Colonic mucosa (tissue), 4 donors: Measurements from ENCODE around the gene TECTB. TPM values are rescaled to one million over a fixed set of nuclear protein-coding genes. Genes with fewer than 3 reads are reported as not detected.

Source experiments
- DNase-seq: peaks from one replicate; pipeline ENCODE4 v3.0.0-alpha.2; 2020
- H3K27ac ChIP-seq: fragments of 200-600 bp; one replicate; pipeline ENCODE4 v1.8.0; 2021
- H3K27me3 ChIP-seq: fragments of 200-600 bp; one replicate; pipeline ENCODE4 v1.8.0; 2021
- H3K36me3 ChIP-seq: fragments of 200-600 bp; one replicate; pipeline ENCODE4 v1.8.0; 2021
- H3K4me1 ChIP-seq: fragments of 200-600 bp; one replicate; pipeline ENCODE4 v1.8.0; 2021; ENCODE audit warnings: mild to moderate bottlenecking
- H3K4me3 ChIP-seq: fragments of 200-600 bp; one replicate; pipeline ENCODE4 v1.8.0; 2021
- H3K9ac ChIP-seq, 2 donors: one replicate each; pipeline ENCODE4 v1.7.0; 2013; ENCODE audit warnings: control low read depth in 2 of 2, low read depth in 2 of 2, low read length in 2 of 2
- H3K9me3 ChIP-seq: fragments of 200-600 bp; one replicate; pipeline ENCODE4 v1.8.0; 2021
- CTCF ChIP-seq: fragments of 200-600 bp; IDR thresholded peaks from one replicate; pipeline ENCODE4 v1.8.0; 2022; ENCODE audit warnings: antibody characterized with exemption, mild to moderate bottlenecking
- intact Hi-C: fragments of 100-400 bp; cut with DNase I; formaldehyde crosslinking; loops from one replicate; pipeline ENCODE4 v1.14.1; 2022
- total RNA-seq, 2 donors: library from RNA; stranded (reverse); fragmentation: NEBNext Ultra II Directional in 1 of 2; extraction: Animal tissue kit (Norgen Biotek cat#: 25700) in 1 of 2; gene quantifications; one replicate each; pipeline ENCODE4 v1.2.1, GENCODE V29; 2021
- donor health status: healthy.
- donor health status: DM: no; HTN: no; CAD: no.
- donor health status: DM: no; HTN: no; CAD: no.

TECTB gene
- total RNA-seq, 2 donors from 2014 or later: not detected

DNA sequence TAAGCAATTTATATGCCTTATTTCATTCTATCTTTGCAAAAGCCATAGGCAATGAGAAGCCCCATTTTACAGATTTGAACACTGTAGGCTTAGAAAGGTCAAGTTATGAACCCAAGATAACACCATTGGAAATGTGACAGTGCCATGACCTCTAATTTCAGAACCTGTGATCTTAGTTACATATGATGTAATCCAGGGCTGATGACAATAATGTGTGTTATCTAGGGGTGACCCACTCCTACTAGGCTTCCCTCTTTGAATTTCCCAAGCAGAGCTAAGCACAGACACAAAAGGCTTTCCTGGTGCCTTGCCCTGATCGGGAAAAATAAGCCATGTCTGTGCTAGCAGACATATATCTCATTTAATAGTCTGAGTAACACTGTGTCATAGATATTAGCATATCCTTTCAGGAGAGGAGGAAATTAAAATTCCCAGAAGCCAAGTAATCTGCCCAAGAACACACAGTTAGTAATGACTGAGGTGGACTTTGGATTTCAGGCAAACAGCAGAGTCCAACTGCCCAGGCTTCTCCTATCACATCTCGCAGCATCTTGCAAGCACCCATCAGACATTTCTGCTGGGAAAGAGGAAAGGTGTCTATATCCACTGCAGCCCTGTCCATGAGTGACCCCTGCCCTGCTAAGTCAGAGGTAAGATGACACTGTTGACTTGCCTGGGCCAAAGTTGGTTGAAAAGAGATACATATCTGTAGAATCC lies 2.8 kb upstream of the TECTB start:
- no peak for DNase-seq
- TF ChIP-seq CTCF: no peak
- H3K4me1 ChIP-seq: no peaks in the 10 kb centered on the region
- H3K4me3 ChIP-seq: no peak overlapping the region
- no peaks in the 10 kb centered on the region for H3K9me3 ChIP-seq
- H3K27me3 ChIP-seq: no peaks in the 10 kb centered on the region
- no peaks in the 10 kb centered on the region for H3K36me3 ChIP-seq
- no peak overlapping the region for H3K27ac ChIP-seq
- intact Hi-C loops: no loop called here
- no peak overlapping the region for H3K9ac ChIP-seq

GRCh38 chr10:112282086-112282485 lies 1.1 kb upstream of the TECTB start:
- Histone ChIP-seq H3K9ac (no peak overlapping the region), H3K27ac (no peak overlapping the region), H3K4me3 (no peak overlapping the region), H3K4me1 (no peaks in the 10 kb centered on the region), H3K36me3 (no peaks in the 10 kb centered on the region), H3K9me3 (no peaks in the 10 kb centered on the region), H3K27me3 (no peaks in the 10 kb centered on the region)
- no peak for DNase-seq
- no peak for TF ChIP-seq CTCF
- intact Hi-C loops: no loop called here

DNA sequence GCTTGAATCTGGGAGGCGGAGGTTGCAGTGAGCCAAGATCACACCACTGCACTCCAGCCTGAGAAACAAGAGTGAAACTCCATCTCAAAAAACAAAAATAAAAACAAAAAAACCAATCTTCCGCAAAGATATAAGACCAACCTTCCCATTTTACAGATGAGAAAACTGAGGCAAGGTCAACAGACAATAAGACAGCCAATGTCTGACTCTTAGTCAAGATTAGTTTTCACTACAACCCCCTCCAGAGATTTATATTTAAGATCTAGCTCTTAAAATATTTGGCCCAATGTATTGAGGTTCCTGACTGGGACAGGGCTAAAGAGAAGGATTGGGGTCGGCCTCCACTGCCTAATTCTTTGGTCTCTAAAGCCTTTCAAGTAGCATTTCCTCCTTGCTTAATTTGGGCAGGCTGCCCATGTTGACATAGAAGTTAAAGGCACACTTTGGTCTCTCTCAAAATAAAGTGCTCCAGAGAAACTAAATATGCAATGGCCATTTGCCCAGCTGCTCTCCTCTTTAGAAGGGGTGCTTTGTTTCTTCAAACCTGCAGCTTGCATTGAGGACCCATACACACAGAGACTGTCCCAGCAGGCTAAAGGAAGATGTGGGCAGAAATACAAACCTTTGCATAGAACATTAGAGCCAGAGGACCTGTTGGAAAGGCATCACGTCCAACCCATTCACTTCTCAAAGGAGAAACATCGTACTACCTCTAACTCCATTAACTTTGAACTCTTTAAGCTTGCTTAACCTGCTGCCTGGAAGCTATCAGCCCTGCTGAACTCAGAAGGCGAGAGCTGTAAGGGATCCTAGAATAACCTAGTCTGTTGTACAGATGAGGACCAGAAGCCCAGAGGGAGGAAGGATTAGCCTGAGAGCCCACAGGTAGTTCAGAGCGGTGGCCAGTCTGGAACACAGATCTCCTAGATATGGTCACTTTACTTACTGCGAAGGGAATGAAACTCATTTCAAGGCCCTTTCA lies 3.9 kb downstream of the TECTB start:
- Histone ChIP-seq H3K4me3 (no peak overlapping the region), H3K9ac (no peak overlapping the region), H3K36me3 (no peaks in the 10 kb centered on the region), H3K4me1 (no peaks in the 10 kb centered on the region), H3K27ac (no peak overlapping the region), H3K27me3 (no peaks in the 10 kb centered on the region), H3K9me3 (no peaks in the 10 kb centered on the region)
- DNase-seq: no peak
- no peak for TF ChIP-seq CTCF
- intact Hi-C loops: no loop called here

- H3K36me3 ChIP-seq: no peaks in the 10 kb centered on the region
- no peak for DNase-seq
- no peak for TF ChIP-seq CTCF
- H3K9me3 ChIP-seq: no peaks in the 10 kb centered on the region
- H3K9ac ChIP-seq: no peak overlapping the region
- H3K27me3 ChIP-seq: no peaks in the 10 kb centered on the region
- no peak overlapping the region for H3K27ac ChIP-seq
- H3K4me3 ChIP-seq: no peak overlapping the region
- intact Hi-C loops: no loop called here
- no peaks in the 10 kb centered on the region for H3K4me1 ChIP-seq
Observed at GRCh38 chr10:112287844-112288243, 4.6 kb downstream of the TECTB start.

DNA sequence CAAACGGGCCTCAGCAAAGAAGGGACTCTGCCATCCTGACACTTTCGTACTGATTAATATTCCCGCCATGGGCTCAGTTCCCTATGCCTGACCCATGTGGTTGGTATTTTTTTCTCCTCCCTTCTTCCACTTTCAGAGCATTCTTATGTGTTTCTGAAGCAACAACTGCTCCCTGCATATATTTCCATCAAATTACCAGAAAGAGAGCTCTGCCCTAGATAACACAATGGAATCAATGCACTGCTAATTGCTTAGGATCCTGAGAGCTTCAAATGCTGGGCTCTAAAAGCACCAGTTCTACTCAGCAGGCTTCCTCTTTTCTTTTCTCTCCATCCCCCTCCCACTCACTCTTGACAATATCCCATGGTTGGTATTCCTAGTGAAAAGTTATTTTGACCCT lies 5.3 kb downstream of the TECTB start:
- no peak overlapping the region for H3K4me3 ChIP-seq
- no peak for TF ChIP-seq CTCF
- no peak for DNase-seq
- no peak overlapping the region for H3K9ac ChIP-seq
- H3K9me3 ChIP-seq: no peaks in the 10 kb centered on the region
- H3K27ac ChIP-seq: no peak overlapping the region
- H3K27me3 ChIP-seq: no peaks in the 10 kb centered on the region
- intact Hi-C loops: no loop called here
- H3K36me3 ChIP-seq: no peaks in the 10 kb centered on the region
- H3K4me1 ChIP-seq: no peaks in the 10 kb centered on the region
